Mucosa of descending colon (tissue), 3 donors: ENCODE data around the gene ARID1A. TPM values are rescaled to one million over a fixed set of nuclear protein-coding genes. Genes with fewer than 3 reads are reported as not detected.

Experiments
- ATAC-seq: fragments of 200-7000 bp; cut with Tn5 transposase; one replicate; pipeline ENCODE4 v1.9.1; 2020; ENCODE audit warnings: mild to moderate bottlenecking, moderate library complexity
- DNase-seq, 3 donors: peaks; one replicate each; pipeline ENCODE4 v3.0.0-alpha.2; 2020
- H3K36me3 ChIP-seq: fragments of 200-600 bp; one replicate; pipeline ENCODE4 v1.8.0; 2021; ENCODE audit warnings: low read depth, mild to moderate bottlenecking
- H3K4me1 ChIP-seq: fragments of 200-600 bp; one replicate; pipeline ENCODE4 v1.8.0; 2021; ENCODE audit warnings: low read depth, mild to moderate bottlenecking
- H3K4me3 ChIP-seq: fragments of 200-600 bp; one replicate; pipeline ENCODE4 v1.8.0; 2021; ENCODE audit warnings: mild to moderate bottlenecking
- H3K9me3 ChIP-seq: fragments of 200-600 bp; one replicate; pipeline ENCODE4 v1.8.0; 2021; ENCODE audit warnings: mild to moderate bottlenecking
- CTCF ChIP-seq: fragments of 200-600 bp; IDR thresholded peaks from one replicate; pipeline ENCODE4 v1.8.0; 2022; ENCODE audit warnings: antibody characterized with exemption, mild to moderate bottlenecking
- intact Hi-C, 2 donors: fragments of 100-400 bp; cut with DNase I in 1 of 2; cut with micrococcal nuclease in 1 of 2; formaldehyde crosslinking; loops; one replicate each; pipeline versions ENCODE4 v1.11.0 to v1.11.1; 2022; cut with DNase I, micrococcal nuclease
- total RNA-seq, 3 donors: library from RNA; stranded (reverse); fragmentation: NEBNext Ultra II Directional in 2 of 3; extraction: Animal tissue kit (Norgen Biotek cat#: 25700) in 2 of 3; gene quantifications; one replicate each; pipeline versions ENCODE4 v1.2.1 to v1.2.4, GENCODE V29; 2021 to 2023
- donor health status: DM: no; HTN: no; CAD: no; lungs with moderate emphysema.
- donor health status: DM: no; HTN: no; CAD: no.
- donor health status: DM: no; HTN: yes; CAD: no.

Gene ARID1A
- total RNA-seq, 3 donors from 2014 or later = 59.9 to 81.2 (median 65.4) TPM

- peak; percentile 72 for ATAC-seq
- Histone ChIP-seq H3K4me3 (no peak overlapping the region), H3K4me1 (peaks cover 7% of the 10 kb centered on the region), H3K9me3 (no peaks in the 10 kb centered on the region), H3K36me3 (peaks cover 42% of the 10 kb centered on the region)
- DNase-seq = no peak
- no peak for TF ChIP-seq CTCF
- intact Hi-C loops = no loop called here
These were observed 76.0 kb downstream of the ARID1A start for GRCh38 chr1:26771643-26772321.

GRCh38 chr1:26772687-26773086, 76.9 kb downstream of the ARID1A start:
- TF ChIP-seq CTCF = no peak
- Histone ChIP-seq H3K9me3 (no peaks in the 10 kb centered on the region), H3K36me3 (peaks cover 42% of the 10 kb centered on the region), H3K4me1 (peaks cover 7% of the 10 kb centered on the region), H3K4me3 (no peak overlapping the region)
- intact Hi-C loops = no loop called here
- ATAC-seq (no peak), DNase-seq (no peak)

- no peak overlapping the region for H3K4me3 ChIP-seq
- H3K9me3 ChIP-seq = no peaks in the 10 kb centered on the region
- H3K4me1 ChIP-seq = peaks cover 7% of the 10 kb centered on the region
- no peak for DNase-seq
- no peak for ATAC-seq
- TF ChIP-seq CTCF = no peak
- intact Hi-C loops = no loop called here
- peaks cover 44% of the 10 kb centered on the region for H3K36me3 ChIP-seq
These were observed 78.6 kb downstream of the ARID1A start for GRCh38 chr1:26774462-26774861.

GRCh38 chr1:26775666-26776065, 79.9 kb downstream of the ARID1A start:
- H3K36me3 ChIP-seq = peaks cover 49% of the 10 kb centered on the region
- H3K4me3 ChIP-seq = no peak overlapping the region
- peaks cover 7% of the 10 kb centered on the region for H3K4me1 ChIP-seq
- H3K9me3 ChIP-seq = no peaks in the 10 kb centered on the region
- intact Hi-C loops = no loop called here
- DNase-seq (no peak), ATAC-seq (no peak)
- TF ChIP-seq CTCF = no peak

GRCh38 chr1:26779098-26779668, 83.4 kb downstream of the ARID1A start:
- peaks cover 14% of the 10 kb centered on the region for H3K4me1 ChIP-seq
- intact Hi-C loops = no loop called here
- H3K4me3 ChIP-seq = no peak overlapping the region
- DNase-seq (no peak), ATAC-seq (no peak)
- H3K9me3 ChIP-seq = no peaks in the 10 kb centered on the region
- no peak for TF ChIP-seq CTCF
- H3K36me3 ChIP-seq = peaks cover 22% of the 10 kb centered on the region
